ENCODE data around the gene HSBP1.

Gene HSBP1

DNA sequence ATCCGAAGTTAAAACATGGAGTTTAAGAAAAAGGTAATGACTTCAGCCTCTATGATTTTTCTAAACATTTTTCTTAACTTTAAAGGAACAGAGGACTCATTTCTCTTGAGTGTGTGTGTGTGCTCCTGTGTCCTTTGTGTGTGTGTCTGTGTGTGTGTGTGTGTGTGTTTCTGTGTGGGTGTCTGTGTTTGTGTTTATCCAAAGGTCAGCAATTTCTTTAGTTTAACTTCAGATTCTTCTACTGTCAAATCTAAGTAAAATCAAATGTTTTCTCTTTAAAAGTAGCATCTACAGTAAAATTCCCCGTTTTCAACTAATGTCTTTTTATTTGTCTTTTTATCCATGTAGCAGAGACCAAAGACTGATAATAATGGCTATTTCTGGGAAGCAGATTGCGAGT is 31.8 kb downstream of the HSBP1 start:
- no peak for DNase-seq (ENCODE audit: low spot score)

DNA sequence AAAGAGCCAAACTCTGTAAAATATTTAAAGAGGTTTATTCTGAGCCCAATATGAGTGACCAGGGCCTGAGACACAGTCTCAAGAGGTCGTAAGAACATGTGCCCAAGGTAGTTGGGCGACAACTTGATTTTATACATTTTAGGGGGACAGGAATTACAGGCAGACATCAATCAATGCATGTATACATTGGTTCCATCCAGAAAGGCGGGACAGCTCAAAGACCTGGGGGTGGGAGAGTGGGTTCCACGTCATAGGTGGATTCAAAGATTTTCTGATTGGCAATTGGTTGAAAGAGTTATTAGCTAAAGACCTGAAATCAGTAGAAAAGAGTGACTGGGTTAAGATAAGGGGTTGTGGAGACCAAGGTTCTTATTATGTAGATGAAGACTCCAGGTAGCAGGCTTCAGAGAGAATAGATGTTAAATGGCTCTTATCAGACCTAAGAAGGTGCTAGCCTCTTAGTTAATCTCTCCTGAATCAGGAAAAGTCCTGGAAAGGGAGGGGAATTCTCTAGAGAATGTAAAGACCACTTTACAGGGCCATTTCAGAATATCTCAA is 32.4 kb downstream of the HSBP1 start:
- no peak for DNase-seq (ENCODE audit: low spot score)

DNA sequence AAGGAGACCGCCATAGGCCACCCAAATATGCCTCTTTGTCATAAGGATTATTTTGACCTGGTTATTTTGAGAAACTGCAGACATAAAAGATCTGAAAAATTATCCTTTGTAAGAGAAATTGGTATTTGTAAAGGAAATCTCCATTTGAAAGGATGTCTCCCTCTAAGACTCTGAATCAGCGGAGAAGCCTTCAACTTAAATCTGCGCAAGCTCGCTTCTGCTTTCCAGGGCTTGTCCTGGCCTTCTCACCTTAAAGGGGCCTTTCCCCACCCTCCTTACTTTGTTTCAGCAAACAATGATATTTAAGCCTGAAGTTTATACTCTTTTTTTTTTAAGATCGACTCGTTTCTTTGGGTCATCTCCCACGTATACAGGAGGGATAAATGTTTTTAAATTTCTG is 34.5 kb downstream of the HSBP1 start:
- no peak for DNase-seq (ENCODE audit: low spot score)

DNA sequence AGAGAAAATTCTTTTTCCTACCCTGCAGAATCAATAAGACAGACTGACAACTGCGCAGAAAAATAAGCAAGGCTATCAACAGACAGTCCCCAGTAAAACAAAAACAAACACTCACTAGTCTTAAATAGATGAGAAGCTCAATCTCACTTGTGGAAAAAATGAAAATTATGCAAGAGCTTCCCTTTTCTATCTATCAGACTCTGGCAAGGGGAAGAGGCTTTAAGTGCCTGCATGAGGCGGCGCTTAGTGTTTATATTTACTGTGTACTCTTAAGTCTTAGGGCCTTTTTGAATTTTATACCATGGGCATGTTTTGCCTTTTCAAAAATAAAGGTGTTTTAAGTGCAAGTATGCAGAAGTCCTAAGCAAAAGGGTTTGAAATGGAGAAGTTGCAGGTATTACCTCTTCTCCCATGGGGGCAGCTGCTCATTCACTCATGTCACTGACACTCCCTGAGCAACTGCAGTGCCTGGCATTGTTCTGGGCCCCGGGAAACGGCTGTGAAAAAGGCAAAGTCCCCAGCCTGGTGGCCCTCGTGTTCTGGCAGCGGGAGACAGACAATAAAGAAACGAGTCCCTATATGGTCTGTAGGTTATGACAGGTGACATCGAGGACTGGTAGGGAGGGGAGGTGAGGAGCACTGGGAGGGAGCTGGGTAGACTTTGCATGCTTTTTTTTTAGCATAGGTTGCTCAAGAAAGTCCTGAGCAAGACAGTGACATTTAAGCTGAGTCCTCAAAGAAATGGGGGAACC is 35.2 kb downstream of the HSBP1 start:
- no peak for DNase-seq (ENCODE audit: low spot score)

DNA sequence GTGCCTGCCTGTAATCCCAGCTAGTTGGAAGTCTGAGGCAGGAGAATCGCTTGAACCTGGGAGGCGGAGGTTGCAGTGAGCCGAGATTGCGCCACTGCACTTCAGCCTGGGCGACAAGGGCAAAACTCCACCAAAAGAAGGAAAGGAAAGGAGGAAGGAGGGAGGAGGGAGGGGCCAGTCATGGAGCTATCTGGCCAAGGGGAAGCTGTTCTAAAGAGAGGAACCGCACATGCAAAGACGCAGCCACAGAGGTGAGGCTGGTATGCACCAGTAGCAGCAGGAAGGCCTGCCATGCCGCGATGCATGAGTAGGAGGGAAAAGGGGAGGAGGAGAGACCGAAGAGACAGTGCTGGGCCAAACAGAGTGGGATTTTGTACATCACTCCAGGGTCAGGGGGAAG is 35.9 kb downstream of the HSBP1 start:
- no peak for DNase-seq (ENCODE audit: low spot score)

DNA sequence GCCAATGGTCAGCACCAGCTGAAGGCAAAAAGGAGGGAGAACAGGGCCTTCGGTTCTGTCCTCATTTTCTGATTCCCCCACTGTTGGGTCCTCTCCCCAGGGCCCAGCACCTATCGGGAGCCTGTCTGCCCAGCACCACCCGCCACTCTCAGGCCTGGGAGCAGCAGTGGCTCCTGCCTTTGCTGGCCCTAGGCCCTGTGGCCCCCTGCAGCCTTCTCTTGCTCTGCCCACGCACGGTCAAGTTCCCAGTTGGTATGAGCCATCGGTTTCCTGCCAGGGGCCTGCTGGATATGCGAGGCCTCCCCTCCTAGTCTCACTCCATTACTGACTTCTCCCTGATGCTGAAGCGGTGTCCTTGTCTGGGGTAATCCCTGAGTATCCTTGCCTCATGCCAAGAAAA is 37.5 kb downstream of the HSBP1 start:
- DNase-seq (ENCODE audit: low spot score): no peak

DNA sequence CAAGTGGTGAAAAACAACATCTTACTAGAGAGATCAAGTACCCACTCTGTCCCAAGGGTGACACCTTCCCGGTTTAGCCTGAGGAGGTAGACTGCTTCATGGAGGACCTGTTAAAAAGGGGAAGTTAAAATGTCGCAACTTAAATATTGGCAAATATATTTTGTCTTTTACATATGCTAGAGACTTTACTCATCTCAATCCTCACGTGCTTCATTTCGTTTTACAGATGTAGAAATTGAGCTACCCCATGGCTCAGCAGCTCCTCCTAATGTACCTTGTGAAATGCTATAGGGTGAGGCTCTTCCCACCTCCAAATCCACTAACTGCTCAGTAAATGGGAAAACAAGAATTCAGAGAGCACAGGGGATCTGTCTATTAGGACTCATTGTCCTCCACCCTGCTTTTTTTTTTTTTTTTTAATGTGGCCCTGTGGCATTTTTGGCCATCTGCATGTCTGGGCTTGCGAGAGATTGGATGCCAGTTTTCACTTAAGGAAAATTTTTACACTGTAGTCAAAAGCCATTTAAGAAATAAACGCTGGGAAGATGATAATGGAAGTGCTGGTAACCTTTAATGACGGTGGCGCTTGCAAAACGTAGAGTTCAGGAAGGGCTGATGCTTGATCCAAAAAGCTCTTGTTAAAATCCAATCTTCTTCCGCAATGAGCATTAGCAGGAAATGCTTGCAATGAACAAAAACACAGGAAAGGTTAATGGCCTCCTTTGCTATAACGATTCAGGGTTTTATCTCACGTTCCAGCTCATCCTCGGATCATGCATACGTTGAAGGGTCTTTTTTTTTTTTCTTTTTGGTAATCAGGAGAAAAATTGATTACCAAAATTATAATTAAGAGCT is 39.8 kb downstream of the HSBP1 start:
- no peak for DNase-seq (ENCODE audit: low spot score)

DNA sequence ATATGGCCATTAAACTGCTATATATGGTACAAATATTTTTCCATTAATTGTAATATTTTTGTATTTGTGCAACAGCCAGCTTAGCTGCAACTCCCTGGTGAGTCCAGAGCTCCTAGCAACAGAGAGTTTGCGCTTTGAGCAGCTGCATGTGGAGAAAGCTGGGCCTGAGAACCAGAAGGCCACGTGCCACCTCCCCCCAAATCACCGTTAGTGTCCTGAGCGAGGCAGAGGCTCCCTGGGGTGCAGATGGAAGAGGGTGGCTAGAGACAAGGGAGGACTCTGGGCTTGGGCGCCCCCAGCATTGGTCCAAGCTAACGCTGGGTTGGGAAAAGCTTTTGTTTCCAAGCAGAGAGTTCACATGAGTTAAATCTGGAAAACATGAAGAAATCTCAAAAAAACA is 41.6 kb downstream of the HSBP1 start:
- no peak for DNase-seq (ENCODE audit: low spot score)

DNA sequence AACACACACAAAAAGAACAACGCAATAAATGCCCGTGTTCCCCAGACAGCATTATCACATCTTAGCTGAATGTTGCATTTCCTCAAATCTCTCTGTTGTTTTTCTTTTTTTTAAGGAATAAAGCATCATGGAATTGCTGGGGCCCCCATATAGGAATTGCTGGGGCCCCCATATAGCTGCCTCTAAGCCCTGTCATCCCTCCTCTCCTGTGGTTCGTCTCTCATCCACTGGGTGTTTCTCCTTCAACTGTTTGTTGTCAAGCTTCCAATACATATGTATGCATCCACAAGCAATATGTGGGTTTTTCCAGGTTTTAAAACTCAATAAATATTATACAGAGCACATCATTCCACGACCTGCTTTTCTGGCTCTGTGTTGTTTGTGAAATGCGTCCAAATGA is 43.2 kb downstream of the HSBP1 start:
- DNase-seq (ENCODE audit: low spot score): no peak

DNA sequence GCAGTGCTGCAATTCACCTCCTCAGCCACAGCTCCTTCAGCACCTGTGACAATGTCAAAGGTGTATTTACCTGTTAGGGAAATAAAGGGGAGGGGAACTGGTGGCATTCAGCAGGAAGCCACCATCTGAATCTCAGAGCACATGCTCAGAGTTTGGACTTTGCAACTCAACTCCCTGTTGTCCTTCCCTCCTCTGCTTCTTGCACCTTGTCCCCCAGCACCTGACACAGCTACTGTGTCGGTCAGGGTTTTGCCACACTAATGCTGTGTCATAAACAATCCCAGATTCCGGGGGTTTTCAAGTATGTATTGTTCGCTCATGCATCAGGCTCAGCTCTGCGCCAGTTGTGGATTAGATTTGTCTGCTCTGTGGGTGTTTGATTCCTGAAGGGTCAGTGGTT is 43.7 kb downstream of the HSBP1 start:
- DNase-seq (ENCODE audit: low spot score): no peak

DNA sequence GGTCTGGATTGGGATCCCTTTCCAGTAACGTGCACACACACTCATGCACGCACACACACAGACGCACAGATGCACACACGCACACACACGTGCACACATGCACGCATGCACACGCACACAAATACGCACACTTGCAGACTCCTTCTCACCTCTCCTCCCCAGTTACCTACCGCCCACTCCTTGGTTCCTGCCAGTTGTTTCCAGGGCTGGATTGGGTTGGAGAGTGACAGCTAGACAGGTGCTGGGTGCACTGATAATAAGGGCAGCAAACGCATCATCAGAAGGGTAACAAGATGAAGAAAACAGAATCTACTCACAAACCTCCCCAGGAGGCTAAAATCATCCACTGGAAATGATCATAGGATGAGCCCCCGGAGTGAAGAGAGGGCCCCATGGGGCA is 45.0 kb downstream of the HSBP1 start:
- no peak for DNase-seq (ENCODE audit: low spot score)

DNA sequence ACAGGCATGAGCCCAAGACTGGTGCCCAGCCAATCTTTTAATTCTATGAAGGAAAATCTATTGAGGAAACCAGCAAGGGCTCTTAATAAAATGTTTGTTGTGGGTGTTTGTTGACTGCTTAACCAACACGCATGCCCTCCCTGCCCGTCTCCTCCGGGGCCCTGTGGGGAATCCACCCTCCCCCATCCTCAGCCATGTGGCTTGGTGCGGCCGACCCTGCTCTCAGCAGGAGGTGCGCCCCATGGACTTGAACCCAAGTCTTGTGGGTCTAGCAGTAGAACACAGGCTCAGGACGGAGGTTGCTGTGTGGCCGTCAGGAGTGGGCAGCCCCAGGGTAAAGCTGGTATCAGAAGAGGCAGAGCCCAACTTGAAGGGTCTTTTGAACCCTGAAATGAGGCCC is 46.1 kb downstream of the HSBP1 start:
- no peak for DNase-seq (ENCODE audit: low spot score)

DNA sequence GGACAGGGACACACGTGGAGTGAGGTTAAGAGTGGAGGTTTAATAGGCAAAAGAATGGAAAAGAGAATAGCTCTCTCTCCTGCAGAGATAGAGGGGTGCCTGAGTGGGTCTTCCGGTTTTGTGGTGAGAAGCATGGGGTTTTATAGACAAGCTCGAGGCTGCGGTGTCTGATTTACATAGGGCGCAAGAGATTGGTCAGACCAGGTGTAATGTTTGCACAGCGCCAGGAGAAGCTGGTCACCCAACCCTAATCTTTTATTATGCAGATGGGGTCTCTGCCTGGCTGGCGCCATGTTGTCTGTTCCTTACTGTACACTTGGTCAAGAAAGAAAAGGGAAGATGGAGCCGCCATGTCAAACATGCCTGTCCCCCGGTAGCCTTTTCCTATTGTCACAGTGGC is 46.6 kb downstream of the HSBP1 start:
- DNase-seq (ENCODE audit: low spot score): no peak

DNA sequence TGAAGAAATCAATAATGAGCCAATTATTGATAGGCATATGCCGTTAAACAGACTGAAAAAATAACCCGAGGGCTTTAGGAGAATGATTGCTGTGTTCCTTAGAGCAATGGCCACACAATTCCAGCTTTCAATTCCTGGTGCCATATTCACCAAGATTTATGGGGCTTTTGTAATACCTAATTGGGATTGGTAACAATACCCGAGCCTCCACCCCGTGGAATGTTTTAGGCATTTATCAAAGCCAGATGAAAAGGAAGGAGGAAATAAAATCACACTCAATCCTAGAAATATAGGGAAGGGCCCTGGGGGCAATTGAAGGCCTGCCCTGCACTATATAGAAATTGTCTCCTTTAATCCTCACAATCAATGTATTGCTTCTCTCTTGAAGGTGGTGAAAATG is 49.0 kb downstream of the HSBP1 start:
- no peak for DNase-seq (ENCODE audit: low spot score)

DNA sequence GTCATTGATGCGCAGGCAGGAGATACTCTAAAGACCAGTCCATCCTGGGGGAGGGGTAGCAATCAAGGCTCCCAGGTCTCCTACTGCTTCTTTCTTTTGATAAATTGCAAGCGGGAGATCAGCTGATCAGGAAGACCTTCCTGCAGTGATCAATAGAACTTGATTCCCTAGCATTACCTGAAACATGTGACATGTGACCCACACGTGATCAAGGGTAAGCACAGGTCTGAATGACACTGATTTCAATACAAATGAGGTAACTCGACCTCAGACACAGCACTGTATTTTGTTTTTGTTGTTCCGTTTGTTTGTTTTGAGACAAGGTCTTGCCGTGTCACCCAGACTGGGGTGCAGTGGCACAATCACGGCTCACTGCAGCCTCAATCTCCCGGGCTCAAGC is 51.5 kb downstream of the HSBP1 start:
- DNase-seq (ENCODE audit: low spot score): no peak

DNA sequence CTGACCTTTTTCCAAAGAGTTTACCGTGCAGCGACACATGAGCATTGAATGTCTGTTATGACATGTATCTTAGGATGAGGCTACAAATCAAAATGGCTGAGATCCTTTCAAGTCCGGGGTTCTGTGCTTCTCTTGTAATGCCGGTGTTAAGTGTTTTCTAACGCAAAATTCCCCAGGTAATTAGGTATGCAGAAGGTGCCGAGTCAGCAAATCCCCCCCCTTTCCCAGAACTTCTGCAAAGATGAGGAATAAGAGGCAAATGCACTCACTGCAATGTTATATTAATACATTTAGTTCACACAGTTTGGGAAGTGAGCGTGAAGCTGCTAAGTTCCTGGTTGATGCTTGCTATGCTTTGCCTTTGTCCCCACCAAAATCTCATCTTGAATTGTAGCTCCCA is 54.9 kb downstream of the HSBP1 start:
- DNase-seq (ENCODE audit: low spot score): no peak

DNA sequence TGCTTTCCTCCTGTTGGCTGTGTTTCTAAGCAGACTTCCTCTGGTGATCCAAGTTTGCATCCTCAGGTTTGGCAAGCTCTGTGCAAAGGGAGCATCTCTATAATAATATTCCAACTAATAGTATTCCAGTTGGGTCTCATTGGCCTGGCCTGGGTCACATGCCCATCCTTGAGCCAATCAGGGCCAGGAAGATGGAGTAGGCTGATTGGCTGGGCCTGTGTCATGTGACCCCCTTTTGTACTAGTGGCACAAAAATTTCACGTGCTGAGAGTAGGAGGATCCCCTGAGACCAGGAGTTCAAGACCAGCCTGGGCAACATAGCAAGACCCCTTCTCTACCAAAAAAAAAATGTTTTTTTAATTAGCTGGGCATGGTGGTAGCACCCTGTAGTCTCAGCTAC is 55.9 kb downstream of the HSBP1 start:
- no peak for DNase-seq (ENCODE audit: low spot score)
